Neuronal stem cell (in vitro differentiated cells): ENCODE measurements around the gene KANSL1.

Experiments used
- DNase-seq: peaks from one replicate; pipeline ENCODE4 v3.0.0-alpha.2; 2013; ENCODE audit warnings: low spot score
- H2AFZ ChIP-seq: one replicate; pipeline ENCODE4 v1.6.1; 2013; ENCODE audit warnings: mild to moderate bottlenecking, low read length, inconsistent platforms
- H2AK5ac ChIP-seq: 2 replicates; pipeline ENCODE4 v1.6.1; 2013; ENCODE audit warnings: low read depth, mild to moderate bottlenecking, inconsistent platforms, low read length, moderate library complexity, mixed read lengths
- H2BK120ac ChIP-seq: 2 replicates; pipeline ENCODE4 v1.6.1; 2013; ENCODE audit warnings: low read depth, mild to moderate bottlenecking, inconsistent platforms, low read length, moderate library complexity, mixed read lengths
- H2BK12ac ChIP-seq: one replicate; pipeline ENCODE4 v1.6.1; 2013; ENCODE audit warnings: low read length, inconsistent platforms
- H2BK15ac ChIP-seq: 2 replicates; pipeline ENCODE4 v1.6.1; 2013; ENCODE audit warnings: mild to moderate bottlenecking, low read length, inconsistent platforms, mixed read lengths
- H2BK5ac ChIP-seq: one replicate; pipeline ENCODE4 v1.6.1; 2013; ENCODE audit warnings: inconsistent platforms, mild to moderate bottlenecking, low read length, moderate library complexity
- H3K14ac ChIP-seq: one replicate; pipeline ENCODE4 v1.6.1; 2013; ENCODE audit warnings: low read length, inconsistent platforms
- H3K18ac ChIP-seq: 2 replicates; pipeline ENCODE4 v1.6.1; 2013; ENCODE audit warnings: low read length, inconsistent platforms
- H3K23ac ChIP-seq: 2 replicates; pipeline ENCODE4 v1.6.1; 2013; ENCODE audit warnings: low read depth, mild to moderate bottlenecking, mixed read lengths, low read length, inconsistent platforms; ENCODE audit not compliant: poor library complexity
- H3K27ac ChIP-seq: replicated peaks from 3 replicates; pipeline ENCODE4 v1.5.1; 2013; ENCODE audit warnings: low read length, inconsistent platforms
- H3K27me3 ChIP-seq, 3 experiments: 2 replicates each; pipeline ENCODE4 v1.6.1; 2013; ENCODE audit warnings: low read length in 3 of 3, mild to moderate bottlenecking in 2 of 3, inconsistent platforms in 1 of 3, low read depth in 1 of 3, mixed read lengths in 1 of 3, moderate library complexity in 1 of 3; ENCODE audit not compliant: control insufficient read depth in 3 of 3, insufficient read depth in 3 of 3
- H3K36me3 ChIP-seq, 2 donors: replicated peaks in 1 of 2; 2 replicates each; pipeline ENCODE4 v1.6.1; 2013; ENCODE audit warnings: low read length in 2 of 2; ENCODE audit not compliant: control insufficient read depth in 2 of 2, insufficient read depth in 2 of 2
- H3K4ac ChIP-seq: 2 replicates; pipeline ENCODE4 v1.6.1; 2013; ENCODE audit warnings: inconsistent platforms, mild to moderate bottlenecking, low read length, moderate library complexity
- H3K4me1 ChIP-seq, 2 donors: 1 replicate in 1 of 2; 2 replicates in 1 of 2; pipeline ENCODE4 v1.6.1; 2013; ENCODE audit warnings: low read length in 2 of 2, low read depth in 1 of 2; ENCODE audit not compliant: control insufficient read depth in 2 of 2, insufficient read depth in 1 of 2
- H3K4me2 ChIP-seq: one replicate; pipeline ENCODE4 v1.6.1; 2013; ENCODE audit warnings: mild to moderate bottlenecking, low read length, inconsistent platforms; ENCODE audit not compliant: insufficient read depth, poor library complexity, severe bottlenecking
- H3K4me3 ChIP-seq, 2 donors: 2 replicates each; pipeline ENCODE4 v1.5.1; 2013; ENCODE audit warnings: low read length in 2 of 2, mild to moderate bottlenecking in 2 of 2, inconsistent platforms in 1 of 2, moderate library complexity in 1 of 2
- H3K79me1 ChIP-seq: one replicate; pipeline ENCODE4 v1.6.1; 2013; ENCODE audit warnings: low read depth, mild to moderate bottlenecking, inconsistent platforms, low read length, moderate library complexity
- H3K9ac ChIP-seq: one replicate; pipeline ENCODE4 v1.6.1; 2013; ENCODE audit warnings: mild to moderate bottlenecking, low read depth, low read length, inconsistent platforms; ENCODE audit not compliant: poor library complexity
- H3K9me3 ChIP-seq, 2 donors: replicated peaks in 1 of 2; 2 replicates each; pipeline versions ENCODE3 to v1.6.1; 2013; ENCODE audit warnings: low read length in 2 of 2, mild to moderate bottlenecking in 2 of 2, inconsistent platforms in 1 of 2, low read depth in 1 of 2, mixed read lengths in 1 of 2, moderate library complexity in 1 of 2; ENCODE audit not compliant: control insufficient read depth in 2 of 2, insufficient read depth in 1 of 2
- H4K8ac ChIP-seq: one replicate; pipeline ENCODE4 v1.6.1; 2013; ENCODE audit warnings: low read depth, mild to moderate bottlenecking, inconsistent platforms, low read length, moderate library complexity
- H4K91ac ChIP-seq: one replicate; pipeline ENCODE4 v1.6.1; 2013; ENCODE audit warnings: low read length, low read depth, mild to moderate bottlenecking, inconsistent platforms; ENCODE audit not compliant: poor library complexity
- WGBS, 2 donors: extraction: QIAGEN DNeasy Blood & Tissue Kit; methylation state at CpG; one replicate each; pipeline ENCODE4 v1.1.7; 2013; ENCODE audit warnings: missing lambda C conversion rate in 2 of 2, mixed read lengths in 1 of 2; ENCODE audit not compliant: insufficient read length in 2 of 2, insufficient replicate concordance in 1 of 2; ENCODE audit errors: extremely low coverage in 2 of 2; 5-methylcytosine and 5-hydroxymethylcytosine counted together

KANSL1 gene

GRCh38 chr17:45987706-45988105 lies 205.5 kb downstream of the KANSL1 start:
- Histone ChIP-seq H3K9ac (no peak overlapping the region), H3K36me3 (no peaks in the 10 kb centered on the region), H3K4ac (no peak overlapping the region), H2BK5ac (no peak overlapping the region), H2AFZ (no peak overlapping the region), H3K27ac (no peak overlapping the region), H2BK12ac (no peak overlapping the region), H3K27me3 (peaks cover 0 to 8% (median 0%) of the 10 kb centered on the region in 3 experiments), H2AK5ac (no peak overlapping the region), H4K91ac (no peak overlapping the region), H3K9me3 (no peaks in the 10 kb centered on the region), H4K8ac (no peak overlapping the region), H2BK15ac (no peak overlapping the region), H3K18ac (no peak overlapping the region), H3K79me1 (no peaks in the 10 kb centered on the region), H3K4me3 (no peak overlapping the region), H3K4me1 (peaks cover 0 to 5% of the 10 kb centered on the region in 2 donors), H2BK120ac (no peak overlapping the region), H3K14ac (peak overlapping the region; percentile 0), H3K23ac (no peak overlapping the region), H3K4me2 (no peak overlapping the region)
- no CpG with 5 or more reads among the region's 5 CpGs for WGBS, 2 donors
- no peak for DNase-seq

- no peak overlapping the region for H4K8ac ChIP-seq
- no peak overlapping the region for H3K18ac ChIP-seq
- H3K4me2 ChIP-seq: no peak overlapping the region
- no peak overlapping the region for H3K4me3 ChIP-seq
- no peaks in the 10 kb centered on the region for H3K36me3 ChIP-seq
- H3K27ac ChIP-seq: no peak overlapping the region
- no peak overlapping the region for H3K23ac ChIP-seq
- no peak overlapping the region for H2BK5ac ChIP-seq
- H3K4ac ChIP-seq: no peak overlapping the region
- no peak for DNase-seq
- WGBS, 2 donors: no CpG with 5 or more reads among the region's 4 CpGs
- H2AFZ ChIP-seq: no peak overlapping the region
- peaks cover 0 to 8% (median 0%) of the 10 kb centered on the region in 3 experiments for H3K27me3 ChIP-seq
- H2BK15ac ChIP-seq: no peak overlapping the region
- H3K9me3 ChIP-seq: no peaks in the 10 kb centered on the region
- H3K14ac ChIP-seq: no peak overlapping the region
- H3K9ac ChIP-seq: no peak overlapping the region
- no peaks in the 10 kb centered on the region for H3K79me1 ChIP-seq
- no peak overlapping the region for H2AK5ac ChIP-seq
- H4K91ac ChIP-seq: no peak overlapping the region
- no peak overlapping the region for H2BK120ac ChIP-seq
- H3K4me1 ChIP-seq: peaks cover 0 to 3% of the 10 kb centered on the region in 2 donors
- no peak overlapping the region for H2BK12ac ChIP-seq
These were observed 207.2 kb downstream of the KANSL1 start for GRCh38 chr17:45986056-45986455.

- Histone ChIP-seq H3K36me3 (no peaks in the 10 kb centered on the region), H2BK12ac (no peak overlapping the region), H3K4me2 (no peak overlapping the region), H3K4me1 (peaks cover 0 to 5% of the 10 kb centered on the region in 2 donors), H2BK5ac (no peak overlapping the region), H3K79me1 (no peaks in the 10 kb centered on the region), H4K8ac (no peak overlapping the region), H3K27ac (no peak overlapping the region), H3K14ac (no peak overlapping the region), H3K4me3 (no peak overlapping the region), H2BK120ac (no peak overlapping the region), H4K91ac (no peak overlapping the region), H2BK15ac (no peak overlapping the region), H3K9ac (no peak overlapping the region), H3K18ac (no peak overlapping the region), H2AK5ac (no peak overlapping the region), H3K4ac (no peak overlapping the region), H3K9me3 (no peaks in the 10 kb centered on the region), H3K23ac (no peak overlapping the region), H3K27me3 (peaks cover 0 to 8% (median 0%) of the 10 kb centered on the region in 3 experiments), H2AFZ (no peak overlapping the region)
- no peak for DNase-seq
- no CpG with 5 or more reads among the region's 4 CpGs for WGBS, 2 donors
These were observed 207.8 kb downstream of the KANSL1 start for GRCh38 chr17:45985447-45985846.

GRCh38 chr17:45984368-45984767 lies 208.9 kb downstream of the KANSL1 start:
- H3K9me3 ChIP-seq: no peaks in the 10 kb centered on the region
- H3K79me1 ChIP-seq: no peaks in the 10 kb centered on the region
- H3K27ac ChIP-seq: no peak overlapping the region
- DNase-seq: no peak
- no peak overlapping the region for H3K4me2 ChIP-seq
- H3K27me3 ChIP-seq: peaks cover 0 to 8% (median 0%) of the 10 kb centered on the region in 3 experiments
- no peak overlapping the region for H3K9ac ChIP-seq
- H2AK5ac ChIP-seq: no peak overlapping the region
- H3K4me1 ChIP-seq: peaks cover 0 to 5% of the 10 kb centered on the region in 2 donors
- H3K36me3 ChIP-seq: no peaks in the 10 kb centered on the region
- no peak overlapping the region for H3K4me3 ChIP-seq
- no peak overlapping the region for H2BK12ac ChIP-seq
- H2BK5ac ChIP-seq: no peak overlapping the region
- WGBS, 2 donors: no CpG with 5 or more reads among the region's 5 CpGs
- H4K91ac ChIP-seq: peak overlapping the region; percentile 19
- no peak overlapping the region for H2BK15ac ChIP-seq
- no peak overlapping the region for H4K8ac ChIP-seq
- peak overlapping the region; percentile 4 for H3K18ac ChIP-seq
- H3K23ac ChIP-seq: peak overlapping the region; percentile 2
- no peak overlapping the region for H3K4ac ChIP-seq
- no peak overlapping the region for H2AFZ ChIP-seq
- H3K14ac ChIP-seq: no peak overlapping the region
- no peak overlapping the region for H2BK120ac ChIP-seq
